Karpas-422 (cell line): Measurements from ENCODE around the gene MYBBP1A. TPM values are rescaled to one million over a fixed set of nuclear protein-coding genes. Genes with fewer than 3 reads are reported as not detected.
A peak's percentile ranks its signal among the peaks of the same experiment; 100 is the strongest.

Experiments used
- DNase-seq: peaks from one replicate; pipeline ENCODE4 v3.0.0-alpha.2; 2015
- H2AFZ ChIP-seq: fragments of 200-600 bp; sonication (generic); 2 replicates; pipeline ENCODE4 v1.6.1; 2014; ENCODE audit warnings: antibody characterized with exemption, low read length, mixed read lengths
- H3K27ac ChIP-seq: fragments of 200-600 bp; sonication (generic); 2 replicates; pipeline ENCODE4 v1.5.1; 2014; ENCODE audit warnings: mild to moderate bottlenecking, low read length, moderate library complexity
- H3K27me3 ChIP-seq: fragments of 200-600 bp; sonication (generic); 2 replicates; pipeline ENCODE4 v1.6.1; 2014; ENCODE audit warnings: low read length, mixed read lengths
- H3K36me3 ChIP-seq: fragments of 200-600 bp; sonication (generic); 2 replicates; pipeline ENCODE4 v1.6.1; 2014; ENCODE audit warnings: low read length, mixed read lengths; ENCODE audit not compliant: insufficient read depth
- H3K4me1 ChIP-seq: fragments of 200-600 bp; sonication (generic); 2 replicates; pipeline ENCODE4 v1.6.1; 2014; ENCODE audit warnings: mild to moderate bottlenecking, low read length, mixed read lengths
- H3K4me2 ChIP-seq: fragments of 200-600 bp; sonication (generic); 2 replicates; pipeline ENCODE4 v1.6.1; 2014; ENCODE audit warnings: low read length, low read depth, mild to moderate bottlenecking; ENCODE audit not compliant: poor library complexity, severe bottlenecking
- H3K4me3 ChIP-seq: fragments of 200-600 bp; sonication (generic); 2 replicates; pipeline ENCODE4 v1.5.1; 2014; ENCODE audit warnings: mild to moderate bottlenecking, antibody characterized with exemption, low read length, mixed read lengths
- H3K79me2 ChIP-seq: fragments of 200-600 bp; sonication (generic); 2 replicates; pipeline ENCODE4 v1.6.1; 2014; ENCODE audit warnings: mild to moderate bottlenecking, low read length, mixed read lengths
- H3K9ac ChIP-seq: fragments of 200-600 bp; sonication (generic); 2 replicates; pipeline ENCODE4 v1.6.0; 2014; ENCODE audit warnings: low read length
- H3K9me2 ChIP-seq: fragments of 200-600 bp; sonication (generic), shearing (Covaris generic); replicated peaks from 2 replicates; pipeline ENCODE4 v1.6.0; 2014; ENCODE audit warnings: mild to moderate bottlenecking, low read length, moderate library complexity; ENCODE audit not compliant: insufficient read depth
- H3K9me3 ChIP-seq: fragments of 300-700, 200-600 bp; sonication (generic); 2 replicates; pipeline ENCODE4 v1.6.1; 2014; ENCODE audit warnings: low read length, mixed read lengths
- H4K20me1 ChIP-seq: fragments of 200-600 bp; sonication (generic); 2 replicates; pipeline ENCODE4 v1.6.1; 2014; ENCODE audit warnings: mild to moderate bottlenecking, antibody characterized with exemption, low read length, low read depth; ENCODE audit not compliant: insufficient read depth
- total RNA-seq: library from RNA; depleted of rRNA; stranded (reverse); fragments of >200 nt; shearing (Covaris generic); gene quantifications from 2 replicates; pipeline ENCODE4 v1.2.3, GENCODE V29; 2014; ENCODE audit warnings: low replicate concordance

The MYBBP1A gene
- total RNA-seq, 1 experiment from 2014 or later, result 48.2 TPM

GRCh38 chr17:4559966-4560365 is 4.8 kb upstream of the MYBBP1A start:
- Histone ChIP-seq H3K27ac (no peak overlapping the region), H3K4me1 (peaks cover 29% of the 10 kb centered on the region), H4K20me1 (no peaks in the 10 kb centered on the region), H3K79me2 (peaks cover 2% of the 10 kb centered on the region), H3K9ac (no peak overlapping the region), H3K27me3 (no peaks in the 10 kb centered on the region), H3K4me2 (no peak overlapping the region), H2AFZ (no peak overlapping the region), H3K9me2 (no peaks in the 10 kb centered on the region), H3K4me3 (no peak overlapping the region), H3K36me3 (no peaks in the 10 kb centered on the region), H3K9me3 (no peaks in the 10 kb centered on the region)
- DNase-seq, result no peak

GRCh38 chr17:4559139-4559791 is 4.1 kb upstream of the MYBBP1A start:
- Histone ChIP-seq H3K79me2 (peaks cover 9% of the 10 kb centered on the region), H3K4me2 (no peak overlapping the region), H2AFZ (no peak overlapping the region)

GRCh38 chr17:4558347-4558971 is 3.3 kb upstream of the MYBBP1A start:
- Histone ChIP-seq H3K9me3 (no peaks in the 10 kb centered on the region), H3K9me2 (no peaks in the 10 kb centered on the region), H3K4me3 (no peak overlapping the region), H3K4me2 (no peak overlapping the region), H2AFZ (no peak overlapping the region), H3K36me3 (peaks cover 7% of the 10 kb centered on the region; the same call in 1 of the 2 replicates), H3K9ac (no peak overlapping the region), H4K20me1 (no peaks in the 10 kb centered on the region), H3K27ac (no peak overlapping the region), H3K27me3 (no peaks in the 10 kb centered on the region), H3K4me1 (peaks cover 38% of the 10 kb centered on the region), H3K79me2 (peaks cover 17% of the 10 kb centered on the region)
- DNase-seq, result no peak

More at GRCh38 chr17:4559139-4559791, 4.1 kb upstream of the MYBBP1A start:
- H3K9me2 ChIP-seq, result no peaks in the 10 kb centered on the region
- H3K27me3 ChIP-seq, result no peaks in the 10 kb centered on the region
- H3K4me3 ChIP-seq, result no peak overlapping the region
- no peak overlapping the region for H3K27ac ChIP-seq
- no peaks in the 10 kb centered on the region for H3K36me3 ChIP-seq
- no peaks in the 10 kb centered on the region for H4K20me1 ChIP-seq
- no peak overlapping the region for H3K9ac ChIP-seq
- H3K4me1 ChIP-seq, result peaks cover 30% of the 10 kb centered on the region
- no peaks in the 10 kb centered on the region for H3K9me3 ChIP-seq
- no peak for DNase-seq

GRCh38 chr17:4557626-4558346 is 2.6 kb upstream of the MYBBP1A start:
- Histone ChIP-seq H3K79me2 (peaks cover 23% of the 10 kb centered on the region), H3K27ac (no peak overlapping the region), H2AFZ (no peak overlapping the region), H3K9me3 (no peaks in the 10 kb centered on the region), H3K4me3 (no peak overlapping the region), H3K27me3 (no peaks in the 10 kb centered on the region), H3K9ac (no peak overlapping the region), H4K20me1 (peaks cover 3% of the 10 kb centered on the region; the same call in 1 of the 2 replicates), H3K4me1 (peaks cover 42% of the 10 kb centered on the region), H3K4me2 (no peak overlapping the region), H3K36me3 (peaks cover 14% of the 10 kb centered on the region; the same call in 1 of the 2 replicates), H3K9me2 (no peaks in the 10 kb centered on the region)
- no peak for DNase-seq

DNA sequence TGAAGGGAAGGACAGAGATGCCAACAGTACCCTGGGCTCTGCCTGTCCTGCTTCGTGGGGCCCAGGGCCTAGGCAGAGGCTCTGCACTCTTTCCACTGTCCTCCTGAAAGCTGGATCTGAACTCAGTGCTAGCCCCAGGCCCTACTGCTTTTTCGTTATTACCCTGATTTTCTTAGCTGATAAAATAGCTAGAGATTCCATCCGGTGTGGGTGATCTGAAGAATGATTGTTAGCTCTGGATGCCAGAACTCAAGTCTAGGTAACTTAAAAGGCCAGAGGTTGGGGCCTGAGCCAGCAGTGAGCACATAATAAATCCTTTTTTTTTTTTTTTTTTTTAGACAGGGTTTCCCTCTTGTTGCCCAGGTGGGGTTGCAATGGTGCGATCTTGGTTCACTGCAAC is 1.8 kb upstream of the MYBBP1A start:
- H2AFZ ChIP-seq, result no peak overlapping the region
- H3K27me3 ChIP-seq, result no peaks in the 10 kb centered on the region
- no peak overlapping the region for H3K27ac ChIP-seq
- no peaks in the 10 kb centered on the region for H3K9me2 ChIP-seq
- H3K36me3 ChIP-seq, result peaks cover 18% of the 10 kb centered on the region; the same call in 1 of the 2 replicates
- peaks cover 28% of the 10 kb centered on the region for H3K79me2 ChIP-seq
- DNase-seq, result no peak
- H3K4me2 ChIP-seq, result no peak overlapping the region
- no peaks in the 10 kb centered on the region for H3K9me3 ChIP-seq
- peaks cover 3% of the 10 kb centered on the region; the same call in 1 of the 2 replicates for H4K20me1 ChIP-seq
- peaks cover 34% of the 10 kb centered on the region for H3K4me1 ChIP-seq
- peak overlapping the region; percentile 88 for H3K9ac ChIP-seq
- no peak overlapping the region for H3K4me3 ChIP-seq

GRCh38 chr17:4555873-4556759 is 932 bp upstream of the MYBBP1A start:
- H3K36me3 ChIP-seq, result peaks cover 23% of the 10 kb centered on the region; the same call in 1 of the 2 replicates

GRCh38 chr17:4554441-4554996 is 665 bp downstream of the MYBBP1A start:
- peaks cover 31% of the 10 kb centered on the region; the same call in 1 of the 2 replicates for H3K36me3 ChIP-seq

More at GRCh38 chr17:4555873-4556759, 932 bp upstream of the MYBBP1A start:
- Histone ChIP-seq H2AFZ (peak overlapping the region; percentile 31; the same call in 1 of the 2 replicates), H3K9me3 (no peaks in the 10 kb centered on the region), H3K4me1 (peaks cover 32% of the 10 kb centered on the region), H3K9ac (peak overlapping the region; percentile 88), H4K20me1 (peaks cover 4% of the 10 kb centered on the region), H3K4me3 (peak overlapping the region; percentile 87), H3K27me3 (no peaks in the 10 kb centered on the region), H3K79me2 (peaks cover 28% of the 10 kb centered on the region), H3K27ac (peak overlapping the region; percentile 65; the same call in 1 of the 2 replicates), H3K4me2 (peak overlapping the region; percentile 91), H3K9me2 (no peaks in the 10 kb centered on the region)
- DNase-seq, result peak; percentile 55

More at GRCh38 chr17:4554441-4554996, 665 bp downstream of the MYBBP1A start:
- peaks cover 16% of the 10 kb centered on the region for H4K20me1 ChIP-seq
- no peaks in the 10 kb centered on the region for H3K27me3 ChIP-seq
- H3K4me2 ChIP-seq, result peak overlapping the region; percentile 91
- DNase-seq, result peak; percentile 61
- H3K27ac ChIP-seq, result peak overlapping the region; percentile 36; the same call in 1 of the 2 replicates
- H3K9me3 ChIP-seq, result no peaks in the 10 kb centered on the region
- H3K9ac ChIP-seq, result peak overlapping the region; percentile 88
- H3K9me2 ChIP-seq, result no peaks in the 10 kb centered on the region
- H3K4me1 ChIP-seq, result peaks cover 27% of the 10 kb centered on the region
- peak overlapping the region; percentile 87 for H3K4me3 ChIP-seq
- H2AFZ ChIP-seq, result no peak overlapping the region; the same call in 1 of the 2 replicates
- peaks cover 31% of the 10 kb centered on the region for H3K79me2 ChIP-seq
